ENCODE measurements around the gene C12orf60. TPM values are rescaled to one million over a fixed set of nuclear protein-coding genes. Genes with fewer than 3 reads are reported as not detected.

Gene C12orf60
- total RNA-seq, 8 experiments from 2014 or later: 1.9 to 4.5 (median 2.5) TPM

DNA sequence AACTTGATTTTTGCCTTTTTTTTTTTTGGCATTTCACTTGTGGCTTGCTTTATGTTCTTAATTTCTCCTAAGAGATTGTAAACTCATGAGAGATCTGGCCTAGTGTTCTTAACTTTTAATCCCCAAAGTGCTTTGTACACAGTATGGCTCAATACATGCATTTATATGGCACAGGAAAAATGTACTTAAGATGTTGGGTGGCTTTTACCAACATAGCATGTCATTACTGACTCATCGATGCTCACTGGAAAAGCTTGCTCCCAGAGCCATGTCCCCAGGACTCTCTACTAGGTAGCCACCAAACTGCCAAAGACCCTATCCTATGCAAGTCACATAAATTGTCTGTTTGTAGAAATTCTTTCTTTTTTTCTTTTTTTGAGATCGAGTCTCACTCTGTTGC is 23.6 kb downstream of the C12orf60 start:
- in situ Hi-C loops (cut with MboI; ENCODE audit: low pct_unique_long_range_greater_than_20kb in 2 of 9, low sequenced_read_pairs in 9 of 9, unreplicated experiment in 9 of 9): loop anchor here in 6 of 9 experiments (25.0 kb wide), 4 partner anchors 160 to 710 kb away; partner anchors contain the start of gene RERG (in 4 of the 6)
- WGBS, 10 experiments: 83 to 100% (median 100%) methylated on average over 1 to 2 of the region's 2 CpGs; no CpG with 5 or more reads in 4 of the 10 experiments
- Histone ChIP-seq H3K27ac (no peak overlapping the region), H3K4me1 (replicated peaks in 1 of 2) (no peaks in the 10 kb centered on the region), H3K4me3 (no peak overlapping the region)
- no peak for ATAC-seq (replicated peaks in 6 of 8)

DNA sequence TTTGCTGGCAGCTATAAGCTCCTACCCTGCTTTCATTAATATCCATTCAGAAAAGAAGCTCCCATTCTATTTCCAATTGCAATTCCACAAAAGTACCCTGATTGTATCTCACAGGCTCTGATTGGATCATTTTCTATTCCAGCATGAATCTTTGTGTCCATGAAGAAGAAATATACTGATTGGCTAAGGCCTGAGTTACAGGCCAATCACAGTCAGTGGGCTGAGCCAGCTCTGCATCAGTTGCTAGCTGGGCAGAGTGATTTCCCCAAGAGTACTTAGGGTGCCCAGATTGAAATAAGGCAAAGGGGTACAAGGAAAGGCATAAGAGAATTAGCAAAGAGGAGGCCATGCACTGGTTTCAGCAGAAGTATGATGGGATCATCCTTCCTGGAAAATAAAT is 25.4 kb downstream of the C12orf60 start:
- Histone ChIP-seq H3K4me3 (no peak overlapping the region), H3K27ac (no peak overlapping the region), H3K4me1 (replicated peaks in 1 of 2) (peaks cover 1 to 3% of the 10 kb centered on the region in 2 donors)
- peak in 5 of 8 experiments; percentile 37 to 87 (median 78) for ATAC-seq (replicated peaks in 6 of 8)
- in situ Hi-C loops (cut with MboI; ENCODE audit: low pct_unique_long_range_greater_than_20kb in 2 of 9, low sequenced_read_pairs in 9 of 9, unreplicated experiment in 9 of 9): loop anchor here in 6 of 9 experiments (25.0 kb wide), 4 partner anchors 158 to 708 kb away; partner anchors contain the start of gene RERG (in 4 of the 6)

DNA sequence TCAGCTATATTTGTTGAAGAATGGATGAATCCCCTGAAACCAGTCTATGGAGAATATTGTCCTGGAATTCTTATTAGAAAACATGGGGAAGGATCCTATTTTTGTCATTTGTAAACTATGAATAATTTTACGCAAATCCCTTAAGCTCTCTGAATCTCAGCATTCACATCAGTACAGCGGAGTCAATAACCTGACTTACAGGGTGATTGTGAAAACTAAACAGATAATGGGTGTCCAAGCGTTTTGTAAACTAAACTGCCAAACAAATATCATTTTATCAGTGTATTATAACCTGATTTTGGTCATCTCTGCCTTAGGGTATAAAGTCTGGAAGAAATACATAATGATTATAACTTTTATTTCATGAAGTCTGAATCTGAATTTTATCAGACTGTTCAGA is 29.9 kb downstream of the C12orf60 start:
- Histone ChIP-seq H3K4me3 (no peak overlapping the region), H3K27ac (no peak overlapping the region), H3K4me1 (replicated peaks in 1 of 2) (peaks cover 13 to 15% of the 10 kb centered on the region in 2 donors)
- no peak for ATAC-seq (replicated peaks in 6 of 8)
- in situ Hi-C loops (cut with MboI; ENCODE audit: low pct_unique_long_range_greater_than_20kb in 2 of 9, low sequenced_read_pairs in 9 of 9, unreplicated experiment in 9 of 9): loop anchor here in 6 of 9 experiments (25.0 kb wide), 4 partner anchors 154 to 704 kb away; partner anchors contain the start of gene RERG (in 4 of the 6)
- WGBS, 10 experiments: 58 to 100% (median 84%) methylated on average over 1 to 3 of the region's 3 CpGs

DNA sequence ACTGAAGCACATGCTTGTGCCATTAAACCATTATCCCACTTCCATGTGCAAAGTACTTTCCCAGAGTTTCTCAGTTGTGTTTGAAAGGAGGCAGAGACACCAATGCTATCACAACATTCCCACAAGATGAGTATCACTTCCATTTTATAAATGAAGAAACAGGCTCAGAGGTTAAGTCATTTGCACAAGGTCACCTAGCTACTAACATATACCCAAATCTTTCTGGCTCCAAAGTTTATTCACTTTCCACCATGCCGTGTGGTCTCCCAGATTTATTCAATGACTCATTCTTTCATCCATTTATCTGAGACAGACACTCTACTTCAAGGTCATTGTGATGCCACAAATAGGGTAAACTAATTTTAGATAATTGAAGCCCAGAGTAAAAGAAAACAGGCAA is 30.5 kb downstream of the C12orf60 start:
- 0 to 71% (median 40%) methylated on average over 1 of the region's 1 CpG; no CpG with 5 or more reads in 3 of the 10 experiments for WGBS, 10 experiments
- Histone ChIP-seq H3K4me3 (no peak overlapping the region), H3K27ac (no peak overlapping the region), H3K4me1 (replicated peaks in 1 of 2) (peaks cover 13 to 15% of the 10 kb centered on the region in 2 donors)
- in situ Hi-C loops (cut with MboI; ENCODE audit: low pct_unique_long_range_greater_than_20kb in 2 of 9, low sequenced_read_pairs in 9 of 9, unreplicated experiment in 9 of 9): loop anchor here in 6 of 9 experiments (25.0 kb wide), 4 partner anchors 153 to 703 kb away; partner anchors contain the start of gene RERG (in 4 of the 6)
- peak in 3 of 8 experiments; percentile 19 to 64 (median 27) for ATAC-seq (replicated peaks in 6 of 8)

DNA sequence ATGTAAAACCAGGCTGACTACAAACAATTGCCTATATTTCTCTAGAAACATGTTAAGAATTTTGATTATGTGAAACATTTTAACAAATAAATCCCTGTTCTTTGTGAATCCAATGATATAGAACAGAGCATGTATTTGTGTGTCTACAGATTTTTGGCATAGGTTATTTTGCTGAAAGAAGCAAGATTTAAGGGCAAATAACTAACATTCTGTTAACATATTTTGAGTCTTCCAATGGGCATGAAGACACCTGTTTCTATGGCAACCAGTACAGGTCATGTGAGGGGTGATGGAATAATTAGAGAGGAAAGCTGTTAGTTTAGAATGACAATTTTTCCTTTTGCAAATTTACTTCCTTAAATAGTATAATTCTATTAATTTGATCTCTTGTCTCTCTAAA is 31.0 kb downstream of the C12orf60 start:
- Histone ChIP-seq H3K27ac (no peak overlapping the region), H3K4me1 (replicated peaks in 1 of 2) (peaks cover 13 to 15% of the 10 kb centered on the region in 2 donors), H3K4me3 (no peak overlapping the region)
- in situ Hi-C loops (cut with MboI; ENCODE audit: low pct_unique_long_range_greater_than_20kb in 2 of 9, low sequenced_read_pairs in 9 of 9, unreplicated experiment in 9 of 9): loop anchor here in 6 of 9 experiments (25.0 kb wide), 4 partner anchors 153 to 703 kb away; partner anchors contain the start of gene RERG (in 4 of the 6)
- peak in 2 of 8 experiments; percentile 40 to 49 for ATAC-seq (replicated peaks in 6 of 8)

DNA sequence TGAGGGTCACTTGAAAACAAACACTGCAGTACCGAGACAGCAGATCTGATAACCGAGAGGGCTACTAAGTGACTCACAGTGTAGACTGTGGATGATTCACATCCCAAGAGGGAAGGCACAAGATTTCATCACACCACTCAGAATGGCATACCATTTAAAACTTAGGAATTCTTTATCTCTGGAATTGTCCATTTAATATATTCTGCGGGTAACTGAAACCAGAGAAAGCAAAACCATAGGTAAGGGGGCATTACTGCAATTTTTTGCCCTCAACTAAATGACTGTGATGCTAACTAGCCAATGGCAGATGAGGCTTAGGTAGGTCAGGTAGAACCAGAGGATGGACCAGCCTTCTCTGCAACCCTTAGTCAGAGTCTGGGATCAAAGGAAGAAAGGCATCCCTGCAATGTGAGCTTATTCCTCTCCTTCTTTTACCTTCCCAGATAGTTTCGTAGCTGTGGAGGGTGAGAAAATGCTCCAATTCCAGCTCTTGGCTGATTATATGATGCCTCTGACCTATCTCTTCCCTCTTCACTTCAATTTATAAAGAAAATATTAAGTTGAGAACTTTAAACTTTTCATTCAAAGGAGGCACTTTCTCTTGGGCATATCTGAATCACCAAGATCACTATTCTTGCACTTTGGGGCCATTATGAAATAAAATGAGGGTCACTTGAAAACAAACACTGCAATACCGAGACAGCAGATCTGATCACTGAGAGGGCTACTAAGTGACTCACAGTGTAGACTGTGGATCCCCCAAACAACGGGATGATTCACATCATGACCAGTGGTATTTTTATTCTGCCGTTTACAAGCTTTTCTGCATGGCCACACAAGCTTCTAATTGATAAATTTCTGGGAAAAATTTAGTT is 33.1 kb downstream of the C12orf60 start:
- H3K4me3 ChIP-seq: no peak overlapping the region
- 5 to 90% (median 73%) methylated on average over 2 to 7 of the region's 7 CpGs for WGBS, 10 experiments
- in situ Hi-C loops (cut with MboI; ENCODE audit: low pct_unique_long_range_greater_than_20kb in 2 of 9, low sequenced_read_pairs in 9 of 9, unreplicated experiment in 9 of 9): loop anchor here in 6 of 9 experiments (25.0 kb wide), 4 partner anchors 151 to 701 kb away; partner anchors contain the start of gene RERG (in 4 of the 6)
- H3K27ac ChIP-seq: no peak overlapping the region
- peak in 3 of 8 experiments; percentile 41 to 100 (median 98) for ATAC-seq (replicated peaks in 6 of 8)
- H3K4me1 ChIP-seq (replicated peaks in 1 of 2): peaks cover 13 to 15% of the 10 kb centered on the region in 2 donors

DNA sequence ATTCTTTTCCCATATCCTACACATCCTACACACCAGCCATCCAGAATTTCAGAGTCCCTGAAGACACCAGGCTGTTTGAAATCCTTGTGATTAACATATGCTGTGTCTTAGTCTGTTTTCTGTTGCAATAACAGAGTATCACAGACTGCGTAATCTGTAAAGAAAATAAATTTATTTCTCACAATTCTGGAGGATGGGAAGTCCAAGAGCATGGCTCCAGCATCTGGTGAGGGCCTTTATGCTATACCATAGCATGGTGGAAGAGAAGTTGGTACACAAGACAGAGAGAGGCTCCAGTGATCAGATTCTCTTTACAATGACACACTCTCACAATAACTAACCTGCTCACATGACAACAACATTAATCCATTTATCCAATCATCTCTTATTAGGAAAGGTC is 35.8 kb downstream of the C12orf60 start:
- Histone ChIP-seq H3K4me1 (replicated peaks in 1 of 2) (peaks cover 9 to 10% of the 10 kb centered on the region in 2 donors), H3K4me3 (no peak overlapping the region), H3K27ac (no peak overlapping the region)
- no peak for ATAC-seq (replicated peaks in 6 of 8)
- in situ Hi-C loops (cut with MboI; ENCODE audit: low pct_unique_long_range_greater_than_20kb in 2 of 9, low sequenced_read_pairs in 9 of 9, unreplicated experiment in 9 of 9): loop anchor here in 6 of 9 experiments (25.0 kb wide), 4 partner anchors 148 to 698 kb away; partner anchors contain the start of gene RERG (in 4 of the 6)
- WGBS, 10 experiments: 83 to 100% (median 100%) methylated on average over 1 of the region's 1 CpG; no CpG with 5 or more reads in 4 of the 10 experiments

DNA sequence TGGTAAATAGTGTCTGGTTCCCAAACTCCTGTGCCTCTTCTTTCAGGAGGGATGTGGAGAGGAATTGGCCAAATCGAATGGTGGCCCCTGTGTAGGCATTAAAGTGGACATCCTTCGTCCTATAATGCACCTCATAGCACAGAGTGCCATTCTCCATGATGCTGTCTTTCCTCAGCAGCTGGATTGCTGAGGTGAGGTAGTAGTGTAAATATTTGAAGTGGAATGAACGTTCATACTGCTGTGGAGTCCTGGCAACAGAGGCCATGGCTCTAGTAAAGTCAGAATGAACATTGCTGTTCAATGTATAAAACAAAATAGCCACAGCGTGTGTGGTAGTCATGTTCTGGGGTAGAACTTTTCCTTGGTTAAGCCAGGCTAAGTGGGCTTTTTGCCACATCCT is 37.1 kb downstream of the C12orf60 start:
- in situ Hi-C loops (cut with MboI; ENCODE audit: low pct_unique_long_range_greater_than_20kb in 2 of 9, low sequenced_read_pairs in 9 of 9, unreplicated experiment in 9 of 9): loop anchor here in 6 of 9 experiments (10.0 to 25.0 kb wide), 5 partner anchors 147 to 697 kb away; partner anchors contain the start of gene RERG (in 4 of the 6)
- peak in 2 of 8 experiments; percentile 18 to 93 for ATAC-seq (replicated peaks in 6 of 8)
- WGBS, 10 experiments: 0 to 100% (median 65%) methylated on average over 1 to 4 of the region's 4 CpGs; no CpG with 5 or more reads in 3 of the 10 experiments
- no peaks in the 10 kb centered on the region for H3K4me1 ChIP-seq (replicated peaks in 1 of 2)
- H3K4me3 ChIP-seq: no peak overlapping the region
- no peak overlapping the region for H3K27ac ChIP-seq

DNA sequence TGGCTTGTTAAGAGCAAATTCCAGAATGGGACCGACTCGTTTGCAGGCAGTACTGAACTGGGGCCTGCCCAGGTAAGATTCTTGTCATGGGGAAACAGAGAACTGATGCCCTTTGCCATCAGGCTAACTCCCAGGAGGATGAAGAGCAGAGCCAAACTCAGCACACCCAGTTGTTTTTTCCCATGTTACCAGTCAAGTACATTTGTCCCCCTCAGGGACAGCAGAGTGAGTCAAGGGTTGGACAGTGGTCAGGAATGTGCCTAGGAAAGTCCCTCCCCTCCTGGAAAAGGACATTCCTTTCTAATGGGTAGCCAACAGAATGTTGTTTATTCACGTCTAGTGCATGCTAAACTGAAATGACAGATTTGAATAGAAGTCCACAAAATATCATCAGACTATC is 38.3 kb downstream of the C12orf60 start:
- in situ Hi-C loops (cut with MboI; ENCODE audit: low pct_unique_long_range_greater_than_20kb in 2 of 9, low sequenced_read_pairs in 9 of 9, unreplicated experiment in 9 of 9): loop anchor here in 6 of 9 experiments (10.0 to 25.0 kb wide), 5 partner anchors 146 to 696 kb away; partner anchors contain the start of gene RERG (in 4 of the 6)
- no peak overlapping the region for H3K27ac ChIP-seq
- WGBS, 10 experiments: 0 to 100% (median 70%) methylated on average over 1 to 3 of the region's 3 CpGs; no CpG with 5 or more reads in 2 of the 10 experiments

DNA sequence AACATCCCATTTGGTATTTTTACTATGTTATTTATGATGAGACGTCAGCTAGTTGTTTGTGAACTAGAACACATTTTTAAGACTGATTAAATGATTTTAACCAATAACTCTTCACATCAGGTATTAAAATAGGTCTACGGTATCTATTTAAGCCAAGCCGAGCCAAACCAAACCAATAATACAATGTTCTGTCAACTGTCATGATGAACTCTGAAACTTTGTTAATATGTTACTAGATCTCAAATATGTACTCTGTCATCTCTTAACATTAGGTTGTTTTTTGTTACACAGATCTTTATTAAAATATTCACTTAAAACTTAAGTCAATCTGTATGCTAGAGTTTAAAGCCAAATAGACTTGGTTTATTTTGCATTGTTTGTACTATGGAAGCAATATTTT is 38.8 kb downstream of the C12orf60 start:
- 63 to 100% (median 90%) methylated on average over 2 to 3 of the region's 3 CpGs; no CpG with 5 or more reads in 1 of the 10 experiments for WGBS, 10 experiments
- peaks cover 4% of the 10 kb centered on the region in 2 donors for H3K4me1 ChIP-seq (replicated peaks in 1 of 2)
- no peak overlapping the region for H3K4me3 ChIP-seq
- in situ Hi-C loops (cut with MboI; ENCODE audit: low pct_unique_long_range_greater_than_20kb in 2 of 9, low sequenced_read_pairs in 9 of 9, unreplicated experiment in 9 of 9): loop anchor here in 6 of 9 experiments (10.0 to 25.0 kb wide), 5 partner anchors 145 to 695 kb away; partner anchors contain the start of gene RERG (in 4 of the 6)
- H3K27ac ChIP-seq: no peak overlapping the region
- ATAC-seq (replicated peaks in 6 of 8): no peak

More for the DNA sequence above, 38.3 kb downstream of the C12orf60 start:
- ATAC-seq (replicated peaks in 6 of 8): peak in 3 of 8 experiments; percentile 30 to 91 (median 91)
- no peak overlapping the region for H3K4me3 ChIP-seq
- H3K4me1 ChIP-seq (replicated peaks in 1 of 2): peaks cover under 1 to 2% of the 10 kb centered on the region in 2 donors

DNA sequence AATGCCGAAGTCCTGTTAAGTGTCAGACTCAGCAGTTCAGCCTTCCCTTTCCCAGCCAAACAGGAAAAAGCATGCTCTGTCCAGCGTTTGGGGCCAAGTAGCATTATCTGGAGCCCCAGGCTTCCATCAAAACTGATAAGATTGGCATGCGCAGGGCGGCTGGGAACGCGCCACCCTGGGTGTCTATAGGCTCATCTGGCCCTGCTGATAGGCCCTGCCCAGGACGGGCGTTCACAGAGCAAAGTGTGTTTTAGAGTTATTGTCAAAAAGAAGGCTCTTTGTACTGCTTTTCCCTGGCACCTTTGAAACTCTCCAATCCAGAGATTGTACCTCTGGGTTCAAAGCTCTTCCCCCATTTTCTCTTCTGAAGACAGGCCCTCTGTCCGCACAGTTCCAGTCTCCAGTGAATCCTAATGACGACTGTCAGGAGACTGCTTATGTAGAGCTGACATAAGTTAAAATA is 40.0 kb downstream of the C12orf60 start, which contains the start of gene ART4:
Gene ART4, minus strand, starts transcription at position 102 of the 463 bp plus-strand sequence. CDS start 413 bp downstream, outside the sequence.
- Histone ChIP-seq H3K4me1 (replicated peaks in 1 of 2) (peaks cover 4% of the 10 kb centered on the region in 2 donors), H3K27ac (no peak within 1 kb of the TSS), H3K4me3 (no peak within 1 kb of the TSS)
- WGBS, 10 experiments: 13 to 99% (median 89%) methylated on average over 1 to 10 of the region's 10 CpGs; no CpG with 5 or more reads in 2 of the 10 experiments
- ATAC-seq (replicated peaks in 6 of 8): no peak
- in situ Hi-C loops (cut with MboI; ENCODE audit: low pct_unique_long_range_greater_than_20kb in 2 of 9, low sequenced_read_pairs in 9 of 9, unreplicated experiment in 9 of 9): loop anchor here in 6 of 9 experiments (10.0 to 25.0 kb wide), 5 partner anchors 144 to 694 kb away; partner anchors contain the start of gene RERG (in 4 of the 6)

DNA sequence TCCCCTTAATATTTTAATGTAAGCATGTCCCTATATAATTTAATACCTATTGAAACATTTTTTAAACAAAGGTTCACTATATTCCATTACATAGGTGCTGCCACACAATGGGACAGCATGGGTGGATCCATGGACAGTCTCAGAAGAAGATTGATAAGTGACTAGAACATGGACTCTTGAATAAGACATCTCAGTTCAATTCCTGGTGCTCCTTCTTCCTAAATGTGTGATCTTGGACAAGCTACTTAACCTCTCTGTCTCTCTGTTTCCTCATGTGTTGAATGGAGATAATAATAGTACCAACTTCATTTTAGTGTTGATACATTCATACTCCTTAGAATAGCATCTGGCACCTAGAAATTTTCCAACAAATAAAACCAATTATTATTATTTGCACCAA is 40.9 kb downstream of the C12orf60 start:
- H3K4me3 ChIP-seq: no peak overlapping the region
- in situ Hi-C loops (cut with MboI; ENCODE audit: low pct_unique_long_range_greater_than_20kb in 2 of 9, low sequenced_read_pairs in 9 of 9, unreplicated experiment in 9 of 9): loop anchor here in 6 of 9 experiments (10.0 to 25.0 kb wide), 5 partner anchors 143 to 693 kb away; partner anchors contain the start of gene RERG (in 4 of the 6)
- H3K27ac ChIP-seq: no peak overlapping the region
- ATAC-seq (replicated peaks in 6 of 8): no peak
- H3K4me1 ChIP-seq (replicated peaks in 1 of 2): peaks cover 4% of the 10 kb centered on the region in 2 donors

Measured in motor neuron (in vitro differentiated cells).